C4-2B (cell line): ENCODE results near the gene METTL13.

Experiments
- ZFX ChIP-seq: fragments of 450-650 bp; IDR thresholded peaks from 2 replicates; pipeline ENCODE4 v1.6.1; 2017
- TF ChIP-seq, protein P1 (sequence below): fragments of 450-650 bp; conservative IDR thresholded peaks from 2 replicates; pipeline ENCODE4 v1.5.1; 2017; ENCODE audit warnings: mild to moderate bottlenecking

DNA sequence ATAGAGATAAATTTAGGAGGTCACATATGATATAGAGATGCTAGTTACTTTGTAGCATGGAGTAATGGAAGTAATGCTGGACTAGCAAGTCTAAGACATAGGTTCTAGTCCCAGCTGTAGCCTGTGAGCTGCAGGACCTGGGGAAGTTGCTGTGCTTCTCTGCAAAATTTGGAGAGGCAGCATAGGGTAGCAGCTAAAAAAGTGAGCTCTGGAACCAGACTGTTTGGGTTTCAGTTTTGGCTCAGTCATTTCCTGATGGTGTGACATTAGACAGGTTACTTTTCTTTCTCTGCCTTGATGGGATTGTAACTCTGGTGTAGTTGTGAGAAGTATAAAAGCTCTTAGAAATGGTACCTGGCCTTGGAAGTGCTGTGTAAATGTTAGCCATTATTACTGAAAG, 3.3 kb downstream of the METTL13 start:
- TF ChIP-seq, protein P1, sequence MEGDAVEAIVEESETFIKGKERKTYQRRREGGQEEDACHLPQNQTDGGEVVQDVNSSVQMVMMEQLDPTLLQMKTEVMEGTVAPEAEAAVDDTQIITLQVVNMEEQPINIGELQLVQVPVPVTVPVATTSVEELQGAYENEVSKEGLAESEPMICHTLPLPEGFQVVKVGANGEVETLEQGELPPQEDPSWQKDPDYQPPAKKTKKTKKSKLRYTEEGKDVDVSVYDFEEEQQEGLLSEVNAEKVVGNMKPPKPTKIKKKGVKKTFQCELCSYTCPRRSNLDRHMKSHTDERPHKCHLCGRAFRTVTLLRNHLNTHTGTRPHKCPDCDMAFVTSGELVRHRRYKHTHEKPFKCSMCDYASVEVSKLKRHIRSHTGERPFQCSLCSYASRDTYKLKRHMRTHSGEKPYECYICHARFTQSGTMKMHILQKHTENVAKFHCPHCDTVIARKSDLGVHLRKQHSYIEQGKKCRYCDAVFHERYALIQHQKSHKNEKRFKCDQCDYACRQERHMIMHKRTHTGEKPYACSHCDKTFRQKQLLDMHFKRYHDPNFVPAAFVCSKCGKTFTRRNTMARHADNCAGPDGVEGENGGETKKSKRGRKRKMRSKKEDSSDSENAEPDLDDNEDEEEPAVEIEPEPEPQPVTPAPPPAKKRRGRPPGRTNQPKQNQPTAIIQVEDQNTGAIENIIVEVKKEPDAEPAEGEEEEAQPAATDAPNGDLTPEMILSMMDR, result no peak
- no peak for TF ChIP-seq ZFX
